Measurements from ENCODE around the gene CNOT6. TPM values are rescaled to one million over a fixed set of nuclear protein-coding genes. Genes with fewer than 3 reads are reported as not detected.

CNOT6 gene
- total and polyA plus RNA-seq, 3 donors from 2014 or later: 22.1 to 29.7 (median 28.9) TPM

GRCh38 chr5:180484813-180485212 is 9.4 kb upstream of the CNOT6 start:
- Histone ChIP-seq H3K4me3 (no peak overlapping the region), H3K27ac (peak overlapping the region in 1 of 2 donors; percentile 24), H3K36me3 (ENCODE audit: low read depth, missing control alignments) (no peaks in the 10 kb centered on the region), H3K4me1 (peaks cover 7% of the 10 kb centered on the region), H3K9me3 (no peaks in the 10 kb centered on the region), H3K27me3 (no peaks in the 10 kb centered on the region)
- WGBS, 2 donors: 43 to 47% methylated on average over 7 of the region's 7 CpGs
- TF ChIP-seq CTCF (IDR thresholded peaks at IDR 0.05): no peak
- no peak for TF ChIP-seq POLR2A (IDR thresholded peaks at IDR 0.05)
- intact Hi-C loops (cut with DNase I; ENCODE audit: low total_unique reads): no loop called here
- DNase-seq: peak; percentile 53

- H3K4me3 ChIP-seq: no peak overlapping the region
- DNase-seq: peak; percentile 7
- peaks cover 7% of the 10 kb centered on the region for H3K4me1 ChIP-seq
- no peaks in the 10 kb centered on the region for H3K36me3 ChIP-seq (ENCODE audit: low read depth, missing control alignments)
- H3K27ac ChIP-seq: no peak overlapping the region
- intact Hi-C loops (cut with DNase I; ENCODE audit: low total_unique reads): no loop called here
- WGBS, 2 donors: 94% methylated on average over 9 of the region's 9 CpGs
- H3K27me3 ChIP-seq: no peaks in the 10 kb centered on the region
- H3K9me3 ChIP-seq: no peaks in the 10 kb centered on the region
- TF ChIP-seq POLR2A (IDR thresholded peaks at IDR 0.05) (no peak), CTCF (IDR thresholded peaks at IDR 0.05) (no peak)
These were observed 7.5 kb upstream of the CNOT6 start for GRCh38 chr5:180486636-180487149.

- Histone ChIP-seq H3K4me1 (peaks cover 7% of the 10 kb centered on the region), H3K36me3 (ENCODE audit: low read depth, missing control alignments) (no peaks in the 10 kb centered on the region), H3K9me3 (no peaks in the 10 kb centered on the region), H3K27me3 (no peaks in the 10 kb centered on the region), H3K27ac (no peak overlapping the region), H3K4me3 (no peak overlapping the region)
- intact Hi-C loops (cut with DNase I; ENCODE audit: low total_unique reads): no loop called here
- 87 to 93% methylated on average over 5 of the region's 5 CpGs for WGBS, 2 donors
- DNase-seq: peak; percentile 0
- TF ChIP-seq POLR2A (IDR thresholded peaks at IDR 0.05): no peak
- TF ChIP-seq CTCF (IDR thresholded peaks at IDR 0.05): no peak
These were observed 6.6 kb upstream of the CNOT6 start for GRCh38 chr5:180487556-180487955.

- H3K27me3 ChIP-seq: no peaks in the 10 kb centered on the region
- TF ChIP-seq POLR2A (IDR thresholded peaks at IDR 0.05) (no peak), CTCF (IDR thresholded peaks at IDR 0.05) (no peak)
- no peak for DNase-seq
- peaks cover 7% of the 10 kb centered on the region for H3K4me1 ChIP-seq
- 70 to 71% methylated on average over 7 of the region's 7 CpGs for WGBS, 2 donors
- intact Hi-C loops (cut with DNase I; ENCODE audit: low total_unique reads): no loop called here
- H3K36me3 ChIP-seq (ENCODE audit: low read depth, missing control alignments): no peaks in the 10 kb centered on the region
- H3K27ac ChIP-seq: no peak overlapping the region
- H3K4me3 ChIP-seq: no peak overlapping the region
- H3K9me3 ChIP-seq: no peaks in the 10 kb centered on the region
These were observed 2.7 kb upstream of the CNOT6 start for GRCh38 chr5:180491496-180491895.

GRCh38 chr5:180492226-180492903 is 1.8 kb upstream of the CNOT6 start:
- no peak overlapping the region for H3K4me3 ChIP-seq
- intact Hi-C loops (cut with DNase I; ENCODE audit: low total_unique reads): no loop called here
- WGBS, 2 donors: 85 to 90% methylated on average over 10 to 11 of the region's 11 CpGs
- TF ChIP-seq CTCF (IDR thresholded peaks at IDR 0.05) (no peak), POLR2A (IDR thresholded peaks at IDR 0.05) (no peak)
- H3K36me3 ChIP-seq (ENCODE audit: low read depth, missing control alignments): no peaks in the 10 kb centered on the region
- H3K27me3 ChIP-seq: no peaks in the 10 kb centered on the region
- no peak for DNase-seq
- no peak overlapping the region for H3K27ac ChIP-seq
- H3K4me1 ChIP-seq: peaks cover 7% of the 10 kb centered on the region
- no peaks in the 10 kb centered on the region for H3K9me3 ChIP-seq

Measured in testis (tissue), 3 donors.